GM19438 (cell line): ENCODE results near the gene EPN3.

Source experiments
- ATAC-seq: cut with Tn5 transposase; IDR thresholded peaks from one replicate; pipeline ENCODE4 v1.9.1; 2021; ENCODE audit warnings: low read depth; ENCODE audit not compliant: unreplicated experiment

EPN3 gene

DNA sequence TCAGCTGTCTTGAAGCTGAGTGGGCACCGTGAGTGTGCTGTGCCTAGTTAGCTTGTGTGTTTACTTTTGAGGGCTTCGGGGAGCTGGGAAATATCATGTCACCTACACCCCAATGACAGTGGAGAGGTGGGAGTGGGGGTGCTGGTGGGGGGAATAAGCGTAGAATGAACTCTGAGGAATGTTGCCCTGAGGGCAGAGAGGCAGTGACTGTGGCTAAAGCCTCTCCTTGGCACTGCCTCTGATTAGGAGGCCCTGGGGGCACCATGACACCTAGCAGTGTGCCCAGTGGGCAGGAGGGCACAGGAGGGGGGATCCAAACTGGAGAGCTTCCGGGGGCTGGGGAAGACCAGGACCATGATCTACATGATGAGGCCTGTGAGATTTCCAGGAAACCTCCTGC is 52.8 kb downstream of the EPN3 start:
- no peak for ATAC-seq

DNA sequence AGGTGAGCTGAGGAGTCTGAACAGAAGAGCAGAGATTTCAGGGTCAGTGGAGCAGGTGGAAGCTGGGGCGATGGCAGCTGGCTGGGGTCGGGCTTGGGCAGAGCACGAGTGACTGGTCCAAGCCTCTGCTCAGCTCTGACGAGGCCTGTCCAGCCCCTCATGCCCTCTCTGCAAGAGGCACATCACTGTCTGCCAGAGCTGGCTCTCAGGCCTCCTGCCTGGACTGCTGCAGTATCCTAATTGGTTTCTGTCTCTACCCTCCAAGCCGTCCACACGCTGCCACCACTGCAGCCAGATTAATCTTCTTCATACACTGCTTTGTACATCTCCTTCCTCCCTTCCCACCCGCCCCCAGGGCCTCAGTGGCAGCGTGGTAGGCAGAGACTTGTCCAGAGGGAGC is 53.4 kb downstream of the EPN3 start:
- no peak for ATAC-seq

DNA sequence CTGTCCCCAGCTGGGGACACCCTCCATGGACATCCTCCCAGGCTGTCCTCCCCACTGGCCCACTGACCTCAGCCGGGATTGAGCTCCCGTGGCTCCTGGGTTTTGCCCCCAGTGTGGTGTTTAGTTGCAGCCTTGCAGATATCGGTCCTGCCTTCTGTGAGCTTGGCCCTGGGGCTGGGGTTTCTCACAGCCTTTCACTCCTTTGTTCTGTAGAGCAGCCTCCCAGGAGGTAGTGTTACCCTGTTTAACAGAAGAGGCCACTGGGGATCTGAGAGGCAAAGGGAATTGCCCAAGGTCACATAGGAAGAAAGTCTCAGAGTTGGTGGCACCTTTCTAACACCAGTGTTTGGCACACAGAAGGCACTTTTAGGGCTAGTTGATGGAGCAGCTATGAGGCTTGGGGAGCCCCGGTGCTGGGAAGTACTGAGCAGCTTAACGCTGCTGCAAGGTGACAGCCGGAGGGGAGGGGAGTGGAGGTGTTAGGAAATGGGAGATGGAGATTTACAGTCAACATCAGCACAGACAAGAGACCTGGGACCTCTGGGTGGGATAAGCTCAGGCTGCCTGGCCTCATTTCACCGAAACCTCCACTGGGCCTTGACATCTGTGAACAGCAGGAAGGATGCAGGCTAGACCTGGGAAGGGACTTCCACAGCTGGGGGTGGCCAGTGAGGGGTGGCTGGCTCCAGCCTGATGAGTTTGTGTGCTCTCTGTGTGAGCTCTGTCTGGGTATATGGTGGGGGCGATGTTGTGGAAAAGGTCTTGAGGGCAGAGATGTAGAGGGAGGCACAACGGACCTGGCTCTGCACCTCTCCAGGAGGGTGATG is 54.1 kb downstream of the EPN3 start:
- no peak for ATAC-seq

DNA sequence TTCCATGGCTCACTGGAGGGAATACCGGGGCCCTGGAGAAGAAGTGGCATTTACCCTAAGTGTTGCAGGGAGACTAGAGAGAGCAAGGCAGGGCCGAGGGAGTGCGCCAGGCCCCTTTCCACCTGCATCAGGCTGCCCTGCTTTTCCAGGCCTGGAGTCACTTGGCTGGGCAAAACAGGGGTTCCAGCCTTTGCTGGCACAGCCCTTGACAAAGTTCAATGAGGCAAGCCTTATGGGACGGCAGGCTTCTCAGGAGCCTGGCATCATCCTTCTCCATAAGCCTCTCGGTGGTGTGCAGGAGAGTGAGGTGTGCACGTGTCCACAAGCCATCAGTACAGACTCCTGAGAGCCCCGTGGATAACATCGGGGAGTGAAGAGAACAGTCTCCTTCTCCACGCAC is 55.0 kb downstream of the EPN3 start:
- ATAC-seq, result no peak

DNA sequence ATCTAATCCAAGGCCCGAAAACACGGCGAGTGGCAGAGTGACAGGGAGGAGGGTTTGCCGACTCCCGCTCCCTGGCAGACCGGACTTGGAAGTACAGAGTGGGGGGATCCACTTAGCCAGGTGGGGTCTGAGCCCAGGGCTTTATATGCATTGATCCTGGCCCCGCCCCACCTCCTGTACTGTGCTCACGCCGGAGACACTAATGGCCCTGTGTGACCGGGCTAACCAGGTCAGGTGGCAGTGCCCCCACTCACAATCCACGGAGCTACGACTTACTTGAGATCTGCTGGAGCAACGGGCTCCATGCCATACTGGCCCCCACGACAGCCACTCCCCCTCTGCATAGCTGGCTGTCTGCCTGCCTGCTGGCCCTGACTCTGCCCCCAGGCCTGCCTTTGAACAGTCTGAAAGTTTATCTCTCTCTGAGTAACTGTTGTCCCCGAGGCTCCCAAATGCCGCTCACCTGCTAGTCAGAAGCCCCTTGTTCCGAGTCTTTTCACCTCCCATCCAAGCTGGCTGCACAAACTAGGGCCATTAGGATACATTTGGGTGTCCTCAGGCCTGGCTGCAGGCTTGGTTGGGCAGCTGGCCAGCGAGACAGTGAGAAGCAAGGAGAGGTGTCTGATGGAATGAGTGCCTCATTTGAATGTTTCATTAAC is 56.0 kb downstream of the EPN3 start:
- no peak for ATAC-seq

DNA sequence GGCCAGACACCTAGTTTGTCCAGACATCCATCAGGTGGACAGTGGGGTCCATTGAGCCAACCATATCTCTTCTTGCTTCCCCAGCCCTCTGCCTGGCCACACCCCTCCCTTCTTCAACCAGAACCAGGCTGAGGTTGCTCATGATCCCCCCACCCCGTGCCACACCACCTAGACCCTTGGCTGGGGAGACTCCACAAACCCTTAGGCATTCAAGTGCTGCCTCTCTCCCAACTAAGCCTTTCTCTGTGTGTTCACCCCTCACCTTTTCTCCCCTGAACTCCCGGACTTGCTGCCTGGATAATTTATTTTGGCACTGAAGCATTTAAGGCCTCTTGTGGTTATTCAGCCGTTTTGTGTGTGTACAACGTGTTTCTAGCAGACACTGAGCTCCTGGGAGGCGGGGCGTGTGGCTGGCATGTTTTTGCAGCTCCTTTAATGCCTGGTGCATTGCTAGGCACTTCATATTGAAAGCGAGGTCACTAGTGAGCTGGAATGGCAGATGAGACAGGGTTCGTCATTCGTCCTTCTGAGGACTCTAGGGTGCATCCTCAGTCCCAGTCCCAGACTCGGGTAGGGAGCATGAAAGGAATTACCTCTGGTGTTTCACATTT is 56.7 kb downstream of the EPN3 start:
- no peak for ATAC-seq

DNA sequence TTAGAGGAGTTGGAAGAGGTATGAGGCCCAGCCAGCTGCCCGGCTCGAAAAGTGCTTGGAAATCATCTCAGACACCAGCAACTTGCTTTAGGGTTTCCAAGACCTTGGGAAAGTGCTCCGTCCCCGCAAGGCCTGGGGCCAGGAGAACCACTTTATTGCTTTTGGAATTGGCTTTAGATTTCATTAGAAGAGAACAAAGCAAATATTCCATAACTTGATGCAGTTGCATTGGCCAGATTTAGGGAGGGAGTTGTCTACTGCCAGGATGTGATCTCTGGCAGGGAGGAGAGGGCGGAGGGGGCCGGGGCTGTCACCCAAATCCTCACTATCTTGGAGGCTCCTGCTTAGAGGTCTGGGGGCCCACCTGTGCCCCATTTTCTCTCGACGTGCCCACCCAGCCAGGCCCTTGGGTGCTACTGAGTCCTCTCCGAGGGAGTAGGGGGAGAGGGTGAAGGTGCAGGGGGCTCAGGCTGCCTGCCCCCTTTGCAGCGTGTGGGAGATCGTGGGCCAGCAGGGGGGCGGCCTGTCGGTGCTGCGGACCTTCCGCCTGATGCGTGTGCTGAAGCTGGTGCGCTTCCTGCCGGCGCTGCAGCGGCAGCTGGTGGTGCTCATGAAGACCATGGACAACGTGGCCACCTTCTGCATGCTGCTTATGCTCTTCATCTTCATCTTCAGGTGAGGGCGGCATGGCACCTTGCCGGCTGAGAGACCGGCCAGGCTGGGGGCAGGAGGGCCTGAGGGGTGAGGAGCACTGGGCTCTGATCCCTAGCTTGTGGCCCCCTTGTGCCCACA is 58.6 kb downstream of the EPN3 start:
- ATAC-seq, result no peak

DNA sequence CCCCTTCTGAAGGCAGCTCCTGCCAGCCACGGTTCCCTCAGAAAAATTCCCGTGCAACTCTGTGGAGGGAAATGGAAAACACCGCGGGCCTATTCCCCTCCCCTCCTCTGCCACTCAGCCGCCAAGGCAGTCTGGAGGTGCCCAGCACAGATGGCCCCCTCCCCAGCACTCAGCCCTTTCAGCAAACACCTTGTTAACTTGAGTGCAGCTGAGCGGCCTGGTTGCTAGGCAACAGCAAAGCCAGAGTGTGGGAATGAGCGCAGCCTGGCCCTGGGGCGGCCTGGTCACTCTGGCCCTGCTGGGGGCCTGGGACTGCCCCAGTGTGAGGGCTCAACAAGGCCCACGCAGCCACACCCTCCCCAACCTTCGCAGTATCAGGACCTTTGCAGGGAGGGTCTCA is 60.8 kb downstream of the EPN3 start:
- ATAC-seq, result no peak
